ENCODE results near the gene LGR4. TPM values are rescaled to one million over a fixed set of nuclear protein-coding genes. Genes with fewer than 3 reads are reported as not detected.

The LGR4 gene
- total RNA-seq, 4 donors from 2014 or later = 28.7 to 165 (median 120) TPM

DNA sequence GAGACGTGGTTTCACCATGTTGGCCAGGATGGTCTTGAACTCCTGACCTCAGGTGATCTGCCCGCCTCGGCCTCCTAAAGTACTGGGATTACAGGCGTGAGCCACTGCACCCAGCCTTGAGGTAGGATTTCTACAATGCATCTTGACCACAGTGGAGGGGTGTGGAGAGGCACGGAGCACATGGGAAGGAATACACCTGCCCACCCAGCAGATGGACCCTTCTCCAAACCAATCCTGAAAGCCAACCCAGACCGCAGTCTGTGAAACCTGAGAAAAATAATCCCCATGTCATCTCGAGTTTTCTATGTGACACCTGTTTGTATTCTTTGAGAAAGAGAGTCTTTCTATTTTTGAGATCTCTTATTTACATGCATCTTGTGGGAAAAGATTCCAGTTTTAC, 32.5 kb downstream of the LGR4 start:
- peaks cover 2 to 34% (median 6%) of the 10 kb centered on the region in 4 donors for H3K4me1 ChIP-seq
- in situ Hi-C loops (cut with MboI; ENCODE audit: low pct_ligation_motif_present in 1 of 4, low pct_unique_long_range_greater_than_20kb in 1 of 4, low sequenced_read_pairs in 3 of 4) (no loop called here), intact Hi-C loops (cut with DNase I; ENCODE audit: low total_unique reads) (no loop called here)
- H3K27ac ChIP-seq = no peak overlapping the region
- H3K9me3 ChIP-seq = no peaks in the 10 kb centered on the region
- TF ChIP-seq, protein P1, sequence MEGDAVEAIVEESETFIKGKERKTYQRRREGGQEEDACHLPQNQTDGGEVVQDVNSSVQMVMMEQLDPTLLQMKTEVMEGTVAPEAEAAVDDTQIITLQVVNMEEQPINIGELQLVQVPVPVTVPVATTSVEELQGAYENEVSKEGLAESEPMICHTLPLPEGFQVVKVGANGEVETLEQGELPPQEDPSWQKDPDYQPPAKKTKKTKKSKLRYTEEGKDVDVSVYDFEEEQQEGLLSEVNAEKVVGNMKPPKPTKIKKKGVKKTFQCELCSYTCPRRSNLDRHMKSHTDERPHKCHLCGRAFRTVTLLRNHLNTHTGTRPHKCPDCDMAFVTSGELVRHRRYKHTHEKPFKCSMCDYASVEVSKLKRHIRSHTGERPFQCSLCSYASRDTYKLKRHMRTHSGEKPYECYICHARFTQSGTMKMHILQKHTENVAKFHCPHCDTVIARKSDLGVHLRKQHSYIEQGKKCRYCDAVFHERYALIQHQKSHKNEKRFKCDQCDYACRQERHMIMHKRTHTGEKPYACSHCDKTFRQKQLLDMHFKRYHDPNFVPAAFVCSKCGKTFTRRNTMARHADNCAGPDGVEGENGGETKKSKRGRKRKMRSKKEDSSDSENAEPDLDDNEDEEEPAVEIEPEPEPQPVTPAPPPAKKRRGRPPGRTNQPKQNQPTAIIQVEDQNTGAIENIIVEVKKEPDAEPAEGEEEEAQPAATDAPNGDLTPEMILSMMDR (IDR thresholded peaks at IDR 0.05) = no peak
- TF ChIP-seq EP300 (IDR thresholded peaks at IDR 0.05; ENCODE audit: low read depth) = no peak
- TF ChIP-seq POLR2A (IDR thresholded peaks at IDR 0.05) = no peak
- no peak for TF ChIP-seq POLR2AphosphoS5 (IDR thresholded peaks at IDR 0.05)
- WGBS, 2 donors (ENCODE audit: low coverage in 1 of 2) = 82 to 84% methylated on average over 3 to 7 of the region's 7 CpGs
- no peak for DNase-seq
- H3K36me3 ChIP-seq = no peaks in the 10 kb centered on the region
- H3K4me3 ChIP-seq = no peak overlapping the region
- H3K27me3 ChIP-seq = no peaks in the 10 kb centered on the region

DNA sequence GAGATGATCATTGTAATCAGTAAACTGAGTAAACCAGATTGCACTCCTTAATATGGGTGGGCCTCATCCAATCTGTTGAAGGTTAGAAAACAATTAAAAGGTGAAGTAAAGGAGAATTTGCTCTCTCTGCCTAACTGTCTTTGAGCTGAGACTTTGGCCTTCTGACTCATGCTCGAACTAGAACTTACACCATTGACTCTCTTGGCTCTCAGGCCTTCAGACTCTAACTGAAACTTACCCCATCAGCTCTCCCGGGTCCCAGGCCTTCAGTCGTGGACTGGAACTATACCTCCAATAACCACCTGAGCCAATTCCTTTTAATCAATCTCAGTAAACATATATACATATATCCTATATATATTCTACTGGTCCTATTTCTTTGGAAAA, 34.0 kb downstream of the LGR4 start:
- no peak for DNase-seq
- in situ Hi-C loops (cut with MboI; ENCODE audit: low pct_ligation_motif_present in 1 of 4, low pct_unique_long_range_greater_than_20kb in 1 of 4, low sequenced_read_pairs in 3 of 4) = no loop called here
- no peaks in the 10 kb centered on the region for H3K9me3 ChIP-seq
- no peak overlapping the region for H3K27ac ChIP-seq
- H3K4me3 ChIP-seq = no peak overlapping the region
- intact Hi-C loops (cut with DNase I; ENCODE audit: low total_unique reads) = no loop called here
- no peak for TF ChIP-seq EP300 (IDR thresholded peaks at IDR 0.05; ENCODE audit: low read depth)
- no peak for TF ChIP-seq POLR2AphosphoS5 (IDR thresholded peaks at IDR 0.05)
- TF ChIP-seq, protein P1 (IDR thresholded peaks at IDR 0.05) = no peak
- no peak for TF ChIP-seq POLR2A (IDR thresholded peaks at IDR 0.05)
- no peaks in the 10 kb centered on the region for H3K27me3 ChIP-seq
- no peaks in the 10 kb centered on the region for H3K36me3 ChIP-seq
- peaks cover 0 to 19% (median 5%) of the 10 kb centered on the region in 4 donors for H3K4me1 ChIP-seq
- 84 to 100% methylated on average over 3 of the region's 3 CpGs for WGBS, 2 donors (ENCODE audit: low coverage in 1 of 2)

DNA sequence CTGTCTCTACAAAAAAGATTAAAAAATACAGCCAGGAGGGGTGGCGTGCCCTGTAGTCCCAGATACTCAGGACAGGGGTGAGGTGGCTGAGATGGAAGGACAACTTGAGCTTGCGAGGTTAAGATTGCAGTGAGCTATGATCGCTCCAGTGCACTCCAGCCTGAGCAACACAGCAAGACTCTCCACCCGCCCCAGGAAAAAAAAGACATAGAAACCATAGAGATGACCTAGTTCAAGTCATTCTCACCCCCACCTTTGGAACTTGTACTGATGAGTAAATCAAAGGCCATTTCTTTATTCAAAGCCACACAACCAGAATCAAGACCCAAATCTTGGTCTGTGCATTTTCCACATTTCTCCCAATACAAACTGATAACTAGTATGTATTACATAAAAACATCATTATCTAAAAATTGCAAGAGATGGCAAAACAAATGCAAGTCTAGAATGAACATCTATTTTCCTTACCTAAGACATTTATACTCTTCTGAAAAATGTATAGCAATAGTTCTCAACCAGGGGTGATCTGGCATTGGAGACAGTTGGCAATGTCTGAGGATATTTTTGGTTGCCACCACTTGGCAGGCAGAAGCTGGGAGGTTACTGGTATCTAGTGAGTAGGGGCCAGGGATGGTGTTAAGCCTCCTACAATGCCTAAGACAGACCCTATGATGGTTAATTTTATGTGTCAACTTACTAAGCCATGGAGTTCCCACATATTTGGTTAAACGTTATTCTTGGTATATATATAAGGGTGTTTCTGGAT, 34.6 kb downstream of the LGR4 start:
- H3K4me1 ChIP-seq = peaks cover 0 to 15% (median 5%) of the 10 kb centered on the region in 4 donors
- 68 to 85% methylated on average over 2 to 5 of the region's 5 CpGs for WGBS, 2 donors (ENCODE audit: low coverage in 1 of 2)
- no peak for DNase-seq
- intact Hi-C loops (cut with DNase I; ENCODE audit: low total_unique reads) (no loop called here), in situ Hi-C loops (cut with MboI; ENCODE audit: low pct_ligation_motif_present in 1 of 4, low pct_unique_long_range_greater_than_20kb in 1 of 4, low sequenced_read_pairs in 3 of 4) (no loop called here)
- H3K4me3 ChIP-seq = no peak overlapping the region
- no peaks in the 10 kb centered on the region for H3K27me3 ChIP-seq
- H3K27ac ChIP-seq = no peak overlapping the region
- TF ChIP-seq POLR2A (IDR thresholded peaks at IDR 0.05) = no peak
- no peak for TF ChIP-seq EP300 (IDR thresholded peaks at IDR 0.05; ENCODE audit: low read depth)
- TF ChIP-seq, protein P1 (IDR thresholded peaks at IDR 0.05) = no peak
- no peak for TF ChIP-seq POLR2AphosphoS5 (IDR thresholded peaks at IDR 0.05)
- H3K36me3 ChIP-seq = no peaks in the 10 kb centered on the region
- H3K9me3 ChIP-seq = no peaks in the 10 kb centered on the region

DNA sequence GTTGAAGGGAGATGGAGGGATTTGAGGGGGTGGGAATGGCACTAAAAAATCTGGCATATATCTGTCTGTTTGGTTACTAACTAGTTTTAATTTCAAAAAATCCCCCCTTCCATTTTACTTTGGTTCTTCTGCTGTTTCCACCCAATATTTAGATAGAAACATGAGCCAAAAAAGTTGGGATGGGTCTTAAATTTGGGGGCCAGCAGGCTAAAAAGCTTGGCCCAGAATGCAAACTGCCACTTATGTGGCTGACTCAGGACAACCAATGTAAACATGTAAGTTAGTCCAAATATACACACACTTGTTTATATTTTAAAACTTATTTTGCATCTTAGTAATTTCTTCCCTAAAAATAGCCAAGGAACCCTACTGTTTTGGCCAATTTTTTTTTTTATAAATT, 35.7 kb downstream of the LGR4 start:
- Histone ChIP-seq H3K27me3 (no peaks in the 10 kb centered on the region), H3K4me1 (peaks cover 0 to 18% (median 3%) of the 10 kb centered on the region in 4 donors), H3K36me3 (no peaks in the 10 kb centered on the region), H3K4me3 (no peak overlapping the region), H3K27ac (no peak overlapping the region), H3K9me3 (no peaks in the 10 kb centered on the region)
- in situ Hi-C loops (cut with MboI; ENCODE audit: low pct_ligation_motif_present in 1 of 4, low pct_unique_long_range_greater_than_20kb in 1 of 4, low sequenced_read_pairs in 3 of 4) = no loop called here
- TF ChIP-seq POLR2AphosphoS5 (IDR thresholded peaks at IDR 0.05) (no peak), EP300 (IDR thresholded peaks at IDR 0.05; ENCODE audit: low read depth) (no peak), POLR2A (IDR thresholded peaks at IDR 0.05) (no peak)
- TF ChIP-seq, protein P1 (IDR thresholded peaks at IDR 0.05) = no peak
- intact Hi-C loops (cut with DNase I; ENCODE audit: low total_unique reads) = no loop called here
- no peak for DNase-seq
